K562 (cell line): Measurements from ENCODE around the gene RYR1. TPM values are rescaled to one million over a fixed set of nuclear protein-coding genes. Genes with fewer than 3 reads are reported as not detected.

Experiments
- CREB3L1 ChIP-seq: fragments of 450-650 bp; IDR thresholded peaks from 2 replicates; pipeline ENCODE4 v1.6.1; 2014; ENCODE audit warnings: low read depth, mild to moderate bottlenecking, moderate library complexity, borderline replicate concordance
- FOXP1 ChIP-seq: sonication (generic); formaldehyde crosslinking; IDR thresholded peaks from 2 replicates; pipeline ENCODE4 v1.8.0; 2022; ENCODE audit warnings: mild to moderate bottlenecking, missing genetic modification reagents
- VEZF1 ChIP-seq: fragments of 200-800 bp; sonication (Bioruptor generic); IDR thresholded peaks from 2 replicates; pipeline ENCODE4 v1.6.1; 2017; ENCODE audit warnings: missing genetic modification characterization, missing compliant biosample characterization
- ZNF592 ChIP-seq: fragments of 450-650 bp; IDR thresholded peaks from 2 replicates; pipeline ENCODE4 v1.6.1; 2017; ENCODE audit warnings: antibody characterized with exemption, mild to moderate bottlenecking
- polyA plus RNA-seq, 8 experiments: library from polyadenylated mRNA; depleted of rRNA in 4 of 8; stranded (reverse) in 5 of 8; unstranded in 3 of 8; fragments of >200 nt; fragmentation: Nextera tagmentation in 2 of 8; fragmentation: Illumina TruSeq in 1 of 8; extraction: Ambion mirVana in 2 of 8; extraction: Trizol in 1 of 8; gene quantifications; 2 replicates each; pipeline versions ENCODE4 v1.2.1 to v1.2.3, GENCODE V29; 2011 to 2014; ENCODE audit warnings: inconsistent platforms in 1 of 8, missing spikeins in 1 of 8
- total RNA-seq, 7 experiments: library from RNA; depleted of rRNA in 6 of 7; stranded (reverse); fragments of >200 nt in 6 of 7; fragmentation: Illumina TruSeq in 2 of 7; extraction: Trizol in 2 of 7; gene quantifications; 2 replicates each; pipeline versions ENCODE4 v1.2.1 to v1.2.3, GENCODE V29; 2011 to 2021; ENCODE audit warnings: low replicate concordance in 1 of 7

Gene RYR1
- total and polyA plus RNA-seq, 9 of the 15 experiments (the other 6 are each of a cell fraction or from before 2014, with no cell fraction given) = 0.11 to 7.4 (median 3.7) TPM

- TF ChIP-seq ZNF592 = 0 out of 2 replicates have a peak, but pooled peaks have one; percentile 33
- TF ChIP-seq CREB3L1 = no peak
- peak; percentile 60; the same call in 1 of the 2 replicates for TF ChIP-seq FOXP1 (CRISPR knock-in tag)
- TF ChIP-seq VEZF1 (CRISPR knock-in tag) = peak; percentile 39
Observed at GRCh38 chr19:38617764-38618589, 184.5 kb downstream of the RYR1 start, which contains the start of gene MAP4K1 (continued).
